Fibroblast of upper back skin (primary cell): ENCODE data around the gene FRAT1.
"Not testable (repeated sequence)": the region's sequence is repeated elsewhere in the genome, so short reads cannot be mapped to it uniquely, and the experiment has no call there.

Source experiments
- DNase-seq: peaks from one replicate; pipeline ENCODE4 v3.0.0-alpha.2; 2013

The FRAT1 gene

DNA sequence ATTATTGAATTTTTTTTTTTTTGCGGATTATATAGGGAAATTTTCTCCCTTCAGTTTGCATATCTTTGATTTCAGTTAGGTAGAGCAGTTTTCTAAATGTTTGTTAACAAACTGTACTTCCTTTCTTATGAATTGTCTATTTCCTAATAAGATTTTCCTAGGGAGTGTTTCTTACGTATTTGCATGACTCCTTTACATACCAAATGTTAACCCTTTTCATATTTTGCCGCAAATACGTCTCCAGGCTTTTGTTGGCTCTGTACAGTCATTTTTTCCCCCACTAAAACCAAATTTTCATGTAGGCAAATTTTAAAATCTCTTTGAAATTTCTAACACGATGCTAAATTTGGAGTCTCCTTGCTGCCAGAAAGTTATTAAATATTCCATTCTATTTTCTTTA, 17.4 kb downstream of the FRAT1 start:
- peak; percentile 16 for DNase-seq

GRCh38 chr10:97336942-97337831, 18.1 kb downstream of the FRAT1 start:
- DNase-seq: no peak

DNA sequence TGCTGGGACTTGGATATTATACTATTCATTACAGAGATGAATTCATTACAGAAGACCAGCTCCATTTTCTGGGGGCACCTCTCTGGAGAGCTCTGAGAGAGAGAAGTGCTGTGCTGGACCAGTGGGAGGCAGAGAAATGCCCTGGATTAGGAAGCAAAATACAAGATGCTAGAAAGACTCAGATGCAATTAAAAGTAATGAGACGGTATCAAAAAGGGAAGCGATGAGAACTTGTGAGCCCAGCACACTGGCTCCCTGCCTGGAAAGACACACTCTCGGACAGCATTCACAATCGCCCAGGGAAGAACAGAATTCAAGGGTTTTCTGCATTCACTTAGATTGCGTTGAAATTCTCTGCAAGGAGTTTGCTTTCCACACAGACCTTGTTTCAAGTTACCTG, 19.0 kb downstream of the FRAT1 start:
- DNase-seq: no peak

DNA sequence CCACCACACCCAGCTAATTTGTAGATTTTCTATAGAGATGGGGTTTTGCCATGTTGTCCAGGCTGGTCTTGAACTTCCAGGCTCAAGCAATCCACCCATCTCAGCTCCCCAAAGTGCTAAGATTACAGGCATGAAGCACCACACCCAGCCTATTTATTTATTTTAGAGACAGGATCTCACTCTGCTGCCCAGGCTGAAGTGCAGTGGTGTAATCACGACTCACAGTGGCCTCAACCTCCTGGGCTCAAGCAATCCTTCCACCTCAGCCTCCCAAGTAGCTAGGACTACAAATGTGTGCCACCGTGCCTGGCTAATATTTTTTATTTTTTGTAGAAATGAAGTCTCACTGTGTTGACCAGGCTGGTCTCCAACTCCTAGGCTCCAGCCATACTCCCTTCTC, 22.3 kb downstream of the FRAT1 start:
- no peak for DNase-seq

DNA sequence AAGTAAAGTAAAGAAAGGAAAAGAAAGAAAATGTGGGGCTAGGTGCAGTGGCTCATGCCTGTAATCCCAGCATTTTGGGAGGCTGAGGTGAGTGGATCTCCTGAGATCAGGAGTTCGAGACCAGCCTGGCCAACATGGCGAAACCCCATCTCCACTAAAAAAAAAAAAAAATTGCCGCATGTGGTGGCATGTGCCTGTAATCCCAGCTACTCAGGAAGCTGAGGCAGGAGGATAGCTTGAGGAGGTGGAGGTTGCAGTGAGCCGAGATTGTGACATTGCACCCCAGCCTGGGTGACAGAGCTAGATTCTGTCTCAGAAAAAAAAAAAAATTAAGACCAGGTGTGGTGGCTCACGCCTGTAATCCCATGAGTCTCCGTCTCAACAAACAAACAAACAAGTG, 24.6 kb downstream of the FRAT1 start:
- DNase-seq: not testable (repeated sequence)

DNA sequence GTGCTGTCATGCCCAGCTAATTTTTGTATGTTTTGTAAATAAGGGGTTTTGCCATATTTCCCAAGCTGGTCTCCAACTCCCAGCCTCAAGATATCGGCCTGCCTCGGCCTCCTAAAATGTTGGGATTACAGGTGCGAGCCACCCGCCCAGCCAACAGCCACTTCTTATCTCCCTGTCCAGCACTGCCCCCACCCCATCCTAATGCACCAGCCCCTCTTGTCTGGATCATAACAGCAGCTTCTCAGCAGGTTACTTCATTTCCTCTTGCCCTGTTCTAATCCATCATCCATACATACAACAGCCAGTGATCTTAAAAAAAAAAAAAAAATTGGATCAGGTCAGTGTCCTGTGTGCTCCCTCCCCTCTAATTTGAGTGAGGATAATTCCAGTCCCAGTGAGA, 28.2 kb downstream of the FRAT1 start:
- no peak for DNase-seq

GRCh38 chr10:97349752-97350513, 30.9 kb downstream of the FRAT1 start:
- no peak for DNase-seq

- DNase-seq: no peak
Measured at GRCh38 chr10:97353945-97354344, 34.9 kb downstream of the FRAT1 start.

GRCh38 chr10:97355571-97355975, 36.5 kb downstream of the FRAT1 start:
- peak; percentile 12 for DNase-seq

GRCh38 chr10:97356318-97356914, 37.3 kb downstream of the FRAT1 start:
- peak; percentile 25 for DNase-seq

- no peak for DNase-seq
Measured at GRCh38 chr10:97356918-97357317, 37.8 kb downstream of the FRAT1 start.

- no peak for DNase-seq
Measured at GRCh38 chr10:97358349-97358748, 39.3 kb downstream of the FRAT1 start.

DNA sequence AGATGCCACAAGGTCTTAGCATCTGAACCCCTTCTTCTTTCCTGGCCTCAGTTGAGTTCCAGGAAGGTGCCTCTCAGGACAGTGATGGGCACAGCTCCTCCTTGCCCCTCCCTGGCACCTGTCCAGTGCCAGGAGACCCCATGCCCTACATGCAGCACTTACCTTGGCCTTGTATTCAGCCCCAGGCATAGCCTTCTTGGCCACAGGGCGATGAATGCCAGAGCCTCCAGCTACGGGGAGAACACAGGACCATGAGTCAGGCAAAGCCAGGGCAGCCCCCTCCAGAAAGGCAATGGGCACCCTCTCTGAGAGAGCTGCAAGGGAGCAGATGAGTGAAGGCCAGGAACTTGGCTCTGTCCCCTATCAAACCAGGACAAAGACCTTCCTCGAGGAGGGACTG, 39.7 kb downstream of the FRAT1 start:
- no peak for DNase-seq

DNA sequence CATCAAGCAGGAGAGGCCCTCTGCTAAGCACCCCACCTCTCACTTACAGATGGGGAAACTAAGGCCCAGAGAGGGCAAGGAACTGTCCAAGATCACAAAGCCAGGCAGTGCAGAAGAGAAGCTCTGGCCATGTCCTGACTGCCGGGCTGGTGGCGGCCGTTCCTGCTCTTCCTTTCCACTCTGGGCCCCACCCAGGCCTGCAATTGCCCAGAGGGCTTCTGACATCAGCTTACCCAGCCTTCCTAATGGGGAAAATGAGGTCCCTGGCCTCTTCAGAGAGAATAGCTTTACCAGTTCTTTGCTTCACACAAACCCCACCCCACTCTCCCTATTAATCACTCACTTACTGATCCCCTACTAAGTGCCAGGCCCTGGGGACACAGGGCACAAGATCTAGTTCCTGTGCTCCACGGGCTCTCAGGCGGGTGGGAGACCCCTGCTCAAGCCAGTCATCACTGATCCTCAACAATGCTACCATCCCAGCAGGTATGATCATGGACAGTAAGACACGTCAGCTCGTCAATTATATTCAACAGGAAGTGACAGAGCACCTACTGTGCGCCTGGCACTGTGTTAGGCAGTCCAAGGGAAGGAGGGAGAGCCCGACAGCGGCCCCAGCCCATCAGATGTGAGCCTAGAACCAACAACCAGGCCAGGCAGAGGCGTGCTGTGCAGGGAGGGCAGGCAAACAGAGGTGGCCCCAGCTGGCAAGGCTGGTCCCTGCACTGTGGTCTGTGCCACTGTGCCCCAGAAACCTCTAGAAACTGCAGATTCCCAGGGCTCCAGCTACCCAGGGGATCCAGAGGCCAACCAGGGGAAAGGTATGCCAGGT, 41.9 kb downstream of the FRAT1 start:
- DNase-seq: no peak

DNA sequence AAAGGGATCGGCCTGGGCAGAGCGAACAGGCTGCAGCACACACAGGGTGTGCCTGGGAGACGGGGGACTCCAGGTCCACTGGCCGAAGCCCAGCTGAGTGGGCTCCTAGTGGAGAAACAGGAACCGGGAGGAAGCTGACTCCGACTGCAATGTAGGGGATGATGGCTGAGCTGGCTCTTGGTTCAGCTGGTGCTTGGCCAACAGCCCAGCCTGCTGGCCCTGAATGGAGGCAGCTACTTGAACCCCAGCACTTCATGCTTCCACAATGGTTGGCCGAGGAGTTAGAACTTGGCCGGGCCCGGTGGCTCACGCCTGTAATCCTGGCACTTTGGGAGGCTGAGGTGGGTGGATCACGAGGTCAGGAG, 42.4 kb downstream of the FRAT1 start:
- no peak for DNase-seq

GRCh38 chr10:97362310-97363033, 43.4 kb downstream of the FRAT1 start:
- no peak for DNase-seq

- DNase-seq: no peak
Measured at GRCh38 chr10:97363071-97363470, 44.0 kb downstream of the FRAT1 start.

DNA sequence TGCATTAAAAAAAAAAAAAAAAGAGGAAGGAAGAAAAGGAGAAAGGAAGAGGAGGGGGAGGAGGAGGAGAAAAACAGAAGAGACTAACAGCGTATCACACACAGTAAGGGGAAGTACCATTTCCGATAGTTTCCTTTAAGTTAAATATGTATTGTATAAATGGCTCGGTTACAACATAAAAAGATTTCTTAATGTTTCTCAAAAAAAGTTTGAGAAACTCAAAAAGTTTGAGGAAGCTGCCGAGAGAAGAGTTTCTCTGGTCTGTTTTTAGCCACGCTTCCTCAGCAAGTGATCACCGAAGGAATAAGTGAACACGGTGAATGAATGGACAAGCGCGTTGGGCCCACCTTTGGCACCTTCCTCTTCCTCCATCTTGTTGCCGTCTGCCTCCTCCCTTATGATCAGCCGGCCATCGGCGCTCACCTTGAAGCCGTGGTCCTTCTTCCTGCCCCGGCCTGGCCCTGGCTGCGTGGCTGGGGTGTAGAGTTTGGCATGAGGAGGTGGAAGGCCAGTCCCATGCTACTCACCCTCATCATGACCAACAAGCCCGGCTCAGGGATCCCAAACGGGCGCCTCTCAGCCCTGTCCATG, 46.8 kb downstream of the FRAT1 start:
- DNase-seq: no peak

GRCh38 chr10:97366572-97366971, 47.5 kb downstream of the FRAT1 start:
- no peak for DNase-seq

DNA sequence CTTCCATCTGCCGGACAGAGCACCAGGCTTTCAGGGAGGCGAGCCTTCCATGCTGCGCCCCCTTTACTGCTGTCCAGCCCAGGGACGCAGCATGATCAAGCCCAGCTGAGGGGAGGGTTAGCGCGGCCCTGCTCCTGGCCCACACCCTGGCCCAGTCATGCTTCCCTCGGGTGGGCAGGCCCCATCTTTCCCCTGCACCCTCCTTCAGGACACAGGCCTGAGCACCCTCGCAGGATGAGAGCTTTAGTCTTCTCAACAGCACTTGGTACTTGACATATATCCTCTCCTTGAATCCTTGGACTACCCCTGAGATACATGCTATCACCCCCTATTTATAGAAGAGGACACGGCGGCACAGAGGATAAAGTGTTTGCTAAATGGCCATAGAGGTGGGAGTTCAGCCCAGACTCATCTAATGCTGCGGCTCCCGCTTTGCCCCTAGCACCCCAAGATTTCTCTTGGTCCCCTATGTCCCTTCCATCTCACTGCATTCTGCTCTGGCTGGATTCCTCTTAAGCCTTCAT, 48.1 kb downstream of the FRAT1 start:
- DNase-seq: no peak
